Measurements from ENCODE around the gene L3HYPDH.
"Not testable (repeated sequence)": the region's sequence is repeated elsewhere in the genome, so short reads cannot be mapped to it uniquely, and the experiment has no call there.

The L3HYPDH gene

DNA sequence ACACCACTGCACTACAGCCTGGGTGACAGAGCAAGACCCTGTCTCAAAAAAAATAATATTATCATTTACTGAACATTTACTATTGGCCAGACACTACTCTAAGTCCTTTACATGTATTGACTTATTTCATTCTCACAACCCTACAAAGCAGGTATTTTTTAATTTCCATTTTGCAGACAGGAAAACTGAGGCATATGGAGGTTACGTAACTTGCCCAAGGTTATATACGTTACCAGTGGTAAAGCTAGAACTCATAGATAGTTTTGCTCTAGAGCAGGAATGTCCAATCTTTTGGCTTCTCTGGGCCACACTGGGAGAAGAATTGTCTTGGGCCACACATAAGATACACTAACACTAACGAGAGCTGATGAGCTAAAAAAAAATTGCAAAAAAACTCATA lies 5.7 kb downstream of the L3HYPDH start:
- no peak for DNase-seq (ENCODE audit: low read depth)

DNA sequence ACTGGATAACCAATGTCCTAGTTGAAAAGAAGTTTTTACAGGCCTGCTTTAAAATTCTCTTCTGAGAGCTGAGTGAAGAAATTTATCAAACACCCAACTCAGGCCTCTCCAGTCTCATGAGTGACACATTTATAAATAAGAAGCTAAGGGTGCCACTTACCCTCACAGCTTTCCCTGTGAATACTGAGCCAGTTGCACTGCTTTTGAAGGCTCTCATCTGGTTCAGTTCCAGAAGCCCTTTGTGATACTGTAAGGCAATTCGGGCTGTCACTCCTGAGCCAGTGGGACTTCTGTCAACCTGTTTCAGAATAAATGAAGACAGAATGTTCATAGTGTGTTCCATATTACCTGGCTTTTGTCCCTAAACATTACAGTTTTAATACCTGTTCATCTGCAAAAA lies 8.5 kb downstream of the L3HYPDH start:
- DNase-seq (ENCODE audit: low read depth), result no peak

DNA sequence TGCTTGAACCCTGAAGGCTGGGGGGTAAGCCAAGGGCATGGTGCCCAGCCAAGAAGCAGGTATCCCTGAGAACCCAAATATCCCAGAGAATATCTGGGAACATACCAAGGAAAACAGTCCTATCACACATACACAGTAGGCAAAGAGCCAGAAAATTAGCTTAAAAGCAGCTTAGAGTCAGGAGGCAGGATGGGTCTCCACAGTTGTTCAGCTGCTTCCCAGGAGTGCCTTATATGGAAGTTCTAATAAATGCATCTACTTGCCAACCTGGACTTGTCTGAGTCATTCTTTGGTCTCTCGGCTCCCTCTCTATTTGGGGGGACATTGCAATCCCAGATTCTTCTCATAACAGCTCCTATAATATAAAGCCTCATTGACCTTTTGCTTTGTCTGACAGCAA lies 10.0 kb downstream of the L3HYPDH start:
- DNase-seq (ENCODE audit: low read depth), result no peak

DNA sequence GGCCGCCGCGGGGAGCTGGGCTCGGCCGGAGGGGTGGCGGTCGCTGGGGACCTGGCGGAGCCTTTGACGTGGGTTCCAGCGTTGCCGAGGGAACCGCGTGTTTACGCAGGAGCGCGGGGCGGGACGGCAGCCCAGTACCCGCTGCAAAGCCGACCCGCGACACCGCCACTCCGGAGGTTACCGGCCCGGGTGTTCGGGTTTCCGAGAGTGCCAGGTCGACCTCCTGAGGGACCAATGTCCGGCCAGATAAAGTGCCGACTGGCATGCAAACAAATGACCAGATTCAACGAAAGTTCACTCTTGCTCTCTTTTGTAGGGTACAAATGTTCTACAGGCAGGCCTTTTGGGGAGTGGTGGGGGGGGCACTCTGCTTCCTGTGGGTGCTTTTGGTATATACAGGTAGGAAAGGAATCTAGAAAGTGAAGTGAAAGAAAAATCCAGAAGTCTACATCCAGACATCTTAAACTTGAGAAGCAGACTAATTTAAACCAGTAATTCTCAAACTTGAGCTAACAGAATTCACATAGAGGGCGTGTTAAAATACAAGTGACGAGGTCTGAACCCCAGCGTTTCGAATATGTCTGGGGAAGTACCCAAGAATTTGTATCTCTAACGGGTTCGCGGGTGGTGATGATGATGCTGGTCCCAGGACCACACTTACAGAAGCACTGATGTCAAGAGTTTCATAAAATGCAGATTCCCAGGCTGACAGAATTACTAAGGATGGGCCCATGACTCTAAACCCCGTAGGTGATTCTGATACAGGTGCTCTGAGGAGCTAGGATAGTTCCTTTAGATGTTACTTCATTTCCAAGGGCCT lies 18.7 kb downstream of the L3HYPDH start, which contains the start of gene GPR135:
Gene GPR135 (minus strand): TSS at position 65 of the 820 bp plus-strand sequence. CDS start 154 bp downstream, outside the sequence.
- DNase-seq (ENCODE audit: low read depth), result peak; percentile 28

DNA sequence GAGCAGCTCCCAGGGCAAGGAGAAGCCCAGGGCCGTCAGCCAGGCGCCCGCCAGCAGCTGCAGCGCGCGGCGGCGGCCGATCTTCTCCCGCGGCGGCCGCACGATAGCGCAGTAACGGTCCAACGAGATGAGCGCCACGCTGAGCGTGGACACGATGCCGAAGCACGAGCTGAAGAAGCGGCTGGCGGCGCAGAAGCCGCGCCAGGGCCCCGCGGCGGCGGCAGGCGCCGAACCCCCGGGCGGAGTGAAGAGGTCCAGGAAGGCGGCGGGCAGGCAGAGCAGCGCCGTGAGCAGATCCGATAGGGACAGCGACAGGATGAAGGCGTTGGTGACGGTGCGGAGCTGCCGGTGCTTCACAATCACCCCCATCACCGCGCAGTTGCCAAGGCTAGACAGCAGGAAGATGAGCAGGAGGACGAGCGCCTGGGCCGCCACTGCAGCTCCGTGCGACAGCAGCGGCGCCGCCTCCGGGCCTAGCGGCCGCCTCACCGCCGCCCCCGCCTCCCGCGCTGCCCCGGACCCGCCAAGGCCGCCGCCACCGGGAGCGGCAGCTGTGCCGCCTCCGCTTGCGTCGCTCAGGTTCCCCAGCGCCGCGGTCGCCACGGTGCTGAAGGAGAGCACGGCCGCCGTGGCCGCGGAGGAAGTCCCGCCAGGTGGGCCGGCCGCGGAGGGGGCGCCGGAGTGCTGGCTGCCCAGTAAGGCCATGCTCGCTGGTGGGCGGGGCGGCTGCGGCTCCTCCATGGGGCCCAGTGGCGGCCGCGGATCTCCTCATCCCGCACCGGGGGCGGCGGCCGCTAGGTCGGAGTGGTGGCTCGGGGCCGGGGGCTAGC lies 19.5 kb downstream of the L3HYPDH start:
- DNase-seq (ENCODE audit: low read depth), result peak; percentile 37

DNA sequence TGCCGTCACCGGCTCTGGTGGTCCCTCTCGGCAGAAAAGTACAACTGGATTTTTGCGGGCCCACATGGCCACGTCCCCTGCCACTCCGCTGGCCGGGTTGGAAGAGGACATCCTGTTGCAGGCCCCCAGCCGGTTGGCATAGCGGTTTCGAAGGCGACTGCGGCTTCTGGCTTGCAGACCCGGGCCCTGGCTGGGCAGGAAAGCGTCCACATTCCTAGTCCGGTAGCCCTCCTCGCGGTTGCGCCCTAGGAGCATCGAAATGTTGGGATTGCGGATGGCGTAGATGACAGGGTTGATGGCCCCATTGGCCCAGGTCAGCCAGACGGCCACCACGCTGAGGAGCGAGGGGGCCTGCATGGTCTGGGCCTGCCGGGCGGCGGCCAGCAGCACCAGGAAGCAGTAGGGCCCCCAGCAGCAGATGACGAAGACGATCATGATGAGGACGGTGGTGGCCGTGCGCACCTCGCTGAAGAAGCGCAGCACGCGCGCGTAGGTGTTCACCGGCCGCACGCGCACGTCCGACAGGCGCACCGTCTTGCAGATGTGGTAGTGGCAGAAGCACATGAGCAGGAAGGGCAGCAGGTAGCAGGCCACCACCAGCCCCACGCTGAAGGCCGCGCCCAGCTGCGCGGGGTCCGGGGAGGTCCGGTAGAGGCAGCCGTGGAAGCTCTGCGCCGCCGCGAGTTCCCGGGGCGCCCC lies 20.3 kb downstream of the L3HYPDH start:
- DNase-seq (ENCODE audit: low read depth), result no peak

DNA sequence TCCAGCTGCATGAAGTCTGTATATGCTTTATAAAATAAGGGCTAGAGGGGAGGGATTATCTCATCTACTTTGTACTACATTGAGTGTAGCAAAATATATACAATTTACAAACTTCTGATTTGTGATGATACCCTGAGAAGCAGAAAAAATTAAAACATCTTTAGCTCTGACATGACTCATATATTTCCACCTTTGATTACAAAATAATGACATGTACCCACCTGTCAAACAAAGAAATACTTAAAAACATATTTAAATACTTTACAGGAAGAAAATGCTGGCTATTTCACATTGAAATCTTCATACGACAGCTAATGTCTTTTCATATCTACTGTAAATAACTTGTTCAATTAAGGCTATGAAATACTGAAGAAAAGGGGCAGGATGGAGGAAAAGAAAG lies 22.3 kb downstream of the L3HYPDH start:
- DNase-seq (ENCODE audit: low read depth), result no peak

DNA sequence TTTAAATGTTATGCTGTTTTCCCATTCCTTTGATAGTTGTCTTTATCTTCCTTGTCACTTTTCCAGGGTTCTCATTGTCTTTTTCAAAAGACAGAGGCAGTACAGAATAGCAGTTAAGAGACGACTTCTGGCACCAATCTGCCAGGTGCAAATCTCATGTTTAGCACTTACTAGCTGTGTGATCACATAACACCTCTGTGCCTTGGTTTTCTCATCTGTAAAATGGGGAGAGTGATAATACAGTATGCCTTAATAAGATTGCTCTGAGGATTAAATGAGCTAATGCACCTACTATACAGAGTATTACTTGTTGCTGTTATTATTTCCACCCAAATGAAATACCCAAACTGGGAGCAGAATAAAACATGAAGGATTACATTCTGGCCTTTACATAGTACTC lies 23.8 kb downstream of the L3HYPDH start:
- DNase-seq (ENCODE audit: low read depth), result no peak

DNA sequence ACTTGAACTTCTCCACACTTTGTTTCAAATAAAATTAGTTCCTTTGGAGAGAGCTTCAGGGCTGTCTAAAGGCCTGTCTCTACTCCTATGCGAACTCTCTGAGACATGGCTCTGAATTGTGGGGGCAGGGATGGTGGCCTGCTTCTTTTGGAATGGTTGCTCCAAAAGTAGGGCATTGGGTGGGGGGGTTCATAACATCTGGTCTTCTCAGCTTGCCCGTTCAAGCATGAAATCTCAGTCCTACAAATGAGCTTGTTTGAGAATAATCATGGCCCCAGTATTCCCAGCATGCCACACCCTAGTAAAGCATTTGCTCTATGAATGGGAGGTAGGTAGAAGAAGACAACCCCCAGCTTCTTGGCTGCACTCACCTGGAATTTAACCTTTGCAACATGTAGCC lies 25.7 kb downstream of the L3HYPDH start:
- DNase-seq (ENCODE audit: low read depth), result no peak

DNA sequence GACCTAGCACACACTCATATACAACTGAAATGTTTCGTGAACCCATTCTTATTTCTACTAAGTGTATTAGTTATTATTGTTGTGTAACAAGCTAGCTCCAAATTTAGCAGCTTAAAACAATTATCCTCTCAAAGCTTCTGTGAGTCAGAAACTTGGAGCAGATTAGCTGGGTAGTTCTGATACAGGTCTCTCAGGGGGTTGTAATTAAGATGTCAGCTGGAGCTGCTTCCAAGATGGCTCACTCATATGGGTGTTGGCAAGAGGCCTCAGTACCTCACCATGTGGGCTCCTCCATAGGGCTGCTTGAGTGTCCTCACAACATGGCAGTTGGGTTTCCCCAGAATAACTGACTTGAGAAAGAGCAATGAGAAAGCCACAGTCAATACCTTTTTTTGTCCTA lies 28.8 kb downstream of the L3HYPDH start:
- DNase-seq (ENCODE audit: low read depth), result no peak

DNA sequence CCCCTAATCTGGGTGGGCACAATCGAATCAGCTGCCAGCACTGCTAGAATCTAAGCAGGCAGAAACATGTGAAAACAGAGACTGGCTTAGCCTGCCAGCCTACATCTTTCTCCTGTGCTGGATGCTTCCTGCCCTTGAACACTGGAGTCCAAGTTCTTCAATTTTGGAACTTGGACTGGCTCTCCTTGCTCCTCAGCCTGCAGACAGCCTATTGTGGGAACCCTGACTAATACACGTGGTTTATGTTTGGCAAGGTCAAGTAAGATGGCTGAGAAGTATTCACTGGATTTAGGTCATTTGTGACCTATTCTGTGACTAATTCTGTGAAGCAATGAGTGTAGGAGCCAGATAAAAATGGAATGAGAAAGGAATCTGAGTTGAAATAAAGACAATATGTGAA lies 30.1 kb downstream of the L3HYPDH start:
- DNase-seq (ENCODE audit: low read depth), result no peak

DNA sequence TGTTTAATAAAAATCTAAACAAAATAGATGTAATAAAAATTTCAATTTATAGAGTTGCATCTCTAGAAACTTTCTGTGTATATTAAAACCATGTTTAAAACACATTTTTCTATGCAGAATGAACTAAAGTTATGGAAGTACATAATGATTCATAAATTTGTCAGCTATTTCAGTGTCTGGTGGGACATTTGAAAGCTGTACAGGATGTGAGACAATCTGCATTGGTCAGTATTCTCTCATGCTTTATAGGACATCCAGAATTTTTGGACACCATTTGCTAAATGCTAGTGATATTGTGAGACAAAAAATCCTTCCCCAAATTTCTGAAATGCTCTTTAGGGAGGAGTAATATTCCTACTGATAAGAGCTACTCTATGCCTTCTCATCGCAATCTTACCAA lies 32.4 kb downstream of the L3HYPDH start:
- no peak for DNase-seq (ENCODE audit: low read depth)

DNA sequence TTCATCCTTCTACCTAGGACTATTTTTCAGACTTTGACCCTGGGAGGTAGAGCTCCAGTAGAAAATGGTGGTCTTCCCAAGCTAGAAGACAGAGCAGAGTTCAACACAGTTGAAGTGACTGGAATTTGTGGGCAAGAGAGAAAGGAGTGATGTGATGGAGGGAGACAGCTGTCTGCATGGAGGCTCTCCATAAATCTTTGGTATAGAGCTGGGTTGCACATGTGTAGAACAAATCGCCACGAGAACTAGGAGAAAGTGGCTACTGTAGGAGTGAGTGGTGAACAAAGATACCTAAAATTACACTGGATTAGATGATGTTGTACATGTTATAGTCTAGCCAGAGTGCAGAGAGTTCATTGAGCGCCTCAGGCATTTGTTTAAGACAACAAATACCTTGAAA lies 33.5 kb downstream of the L3HYPDH start:
- no peak for DNase-seq (ENCODE audit: low read depth)

DNA sequence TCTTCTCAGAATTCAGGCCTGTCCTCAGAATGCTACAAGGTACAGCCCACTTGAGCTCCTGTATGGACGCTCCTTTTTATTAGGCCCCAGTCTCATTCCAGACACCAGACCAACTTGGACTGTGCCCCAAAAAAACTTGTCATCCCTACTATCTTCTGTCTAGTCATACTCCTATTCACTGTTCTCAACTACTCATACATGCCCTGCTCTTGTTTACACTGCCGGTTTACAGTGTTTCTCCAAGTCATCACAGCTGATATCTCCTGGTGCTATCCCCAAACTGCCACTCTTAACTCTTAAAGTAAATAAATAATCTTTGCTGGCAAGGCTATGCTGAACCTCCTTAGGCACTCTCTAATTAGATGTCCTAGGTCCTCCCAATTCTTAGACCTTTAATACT lies 35.5 kb downstream of the L3HYPDH start:
- DNase-seq (ENCODE audit: low read depth), result not testable (repeated sequence)

DNA sequence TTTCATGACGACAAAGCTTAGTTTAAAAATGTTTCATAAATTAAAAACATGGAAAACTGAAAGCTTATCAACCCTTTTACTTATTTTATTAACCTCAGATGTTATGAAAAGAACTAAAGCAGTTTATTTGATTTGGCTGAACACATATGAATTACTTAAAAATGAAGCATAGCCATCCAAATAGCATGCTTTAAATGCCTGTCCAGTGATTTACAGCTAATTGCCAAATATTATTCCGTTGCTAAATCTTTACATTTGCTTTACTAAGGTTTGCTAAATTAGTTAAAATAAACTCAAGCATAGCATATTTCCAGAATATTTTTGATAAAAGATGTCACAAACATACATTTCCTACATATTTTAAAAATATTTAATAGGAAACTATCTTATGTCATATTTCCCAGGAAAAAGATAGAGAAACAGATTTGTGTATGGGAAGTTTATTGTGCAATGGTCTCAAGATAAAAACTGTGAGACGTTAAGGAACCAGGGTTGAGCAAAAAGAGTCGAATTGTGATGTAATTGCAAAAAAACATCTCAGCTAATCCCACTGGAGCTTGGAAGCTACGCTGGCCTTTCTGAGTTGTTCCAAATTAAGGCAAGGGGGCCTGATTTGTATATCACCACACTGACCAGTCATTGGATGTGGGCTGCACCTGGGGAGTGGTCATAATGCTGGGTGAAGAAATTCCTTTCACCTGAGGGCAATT lies 44.8 kb downstream of the L3HYPDH start:
- DNase-seq (ENCODE audit: low read depth), result no peak

DNA sequence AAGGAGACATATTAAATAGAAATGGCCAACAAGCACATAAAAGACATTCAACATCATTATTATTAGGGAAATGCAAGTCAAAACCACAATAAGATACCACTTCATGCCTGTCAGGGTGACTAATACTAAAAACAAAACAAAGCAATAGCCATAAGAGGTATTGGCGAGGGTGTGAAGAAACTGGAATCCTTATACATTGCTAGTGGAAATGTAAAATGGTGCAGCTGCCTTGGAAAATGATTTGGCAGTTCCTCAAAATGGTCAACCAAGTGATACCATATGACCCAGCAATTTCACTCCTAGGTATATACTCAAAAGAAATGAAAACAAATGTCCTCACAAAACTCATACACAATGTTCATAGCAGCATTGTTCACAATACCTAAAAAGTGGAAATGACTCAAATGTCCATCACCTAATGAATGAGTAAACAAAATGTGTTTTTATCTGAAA lies 46.0 kb downstream of the L3HYPDH start:
- no peak for DNase-seq (ENCODE audit: low read depth)

DNA sequence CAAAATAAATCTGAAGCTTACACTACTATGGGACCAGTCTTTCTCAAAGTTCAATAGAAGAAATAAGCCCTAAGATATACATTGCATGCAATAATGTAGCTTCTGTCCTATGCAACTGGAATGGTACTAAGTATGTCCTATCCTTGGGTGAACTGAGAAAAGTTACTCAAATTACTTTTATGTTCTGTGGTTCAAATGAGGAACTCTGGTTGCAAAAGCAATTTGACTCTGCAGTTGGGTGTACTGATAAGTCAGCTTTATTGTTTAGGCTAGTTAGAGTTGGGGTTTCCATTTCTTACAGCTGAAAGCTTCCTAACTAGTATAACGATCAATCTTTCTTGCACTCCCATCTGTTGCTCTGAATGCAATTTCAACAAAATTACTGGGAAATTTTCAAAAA lies 48.2 kb downstream of the L3HYPDH start:
- DNase-seq (ENCODE audit: low read depth), result no peak

DNA sequence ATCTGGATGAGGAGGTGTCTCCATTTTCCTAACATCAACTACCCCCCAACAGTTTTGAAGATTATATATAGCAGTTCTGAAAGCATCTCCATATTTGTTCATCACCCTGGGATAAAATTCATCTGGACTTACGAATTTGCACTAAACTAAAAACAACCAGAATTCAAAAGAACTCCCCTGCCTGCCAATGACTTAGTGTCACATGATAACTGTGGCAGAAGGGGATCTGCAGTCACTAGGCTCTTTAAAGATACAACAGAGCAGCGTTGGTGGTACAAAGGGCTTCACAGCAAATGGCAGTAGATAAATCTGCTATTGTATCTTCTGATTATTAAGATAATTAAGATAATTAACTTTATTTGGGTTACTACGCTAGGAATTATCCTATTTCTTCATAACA lies 49.1 kb downstream of the L3HYPDH start:
- no peak for DNase-seq (ENCODE audit: low read depth)

DNA sequence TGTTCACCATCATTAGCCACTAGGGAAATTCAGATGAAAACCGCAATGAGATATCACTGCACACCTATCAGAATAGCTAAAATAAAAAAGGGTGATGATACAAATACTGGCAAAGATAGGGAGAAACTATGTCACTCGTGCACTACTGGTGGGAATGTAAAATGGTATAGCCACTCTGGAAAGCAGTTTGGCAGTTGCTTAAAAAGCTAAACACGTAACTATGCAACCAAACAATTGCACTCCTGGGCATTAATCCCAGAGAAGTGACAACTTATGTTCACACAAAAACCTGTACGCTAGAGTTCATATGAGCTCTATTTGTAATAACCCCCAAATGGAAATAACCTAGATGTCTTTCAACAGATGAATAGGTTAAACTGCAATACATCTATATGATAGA lies 54.4 kb downstream of the L3HYPDH start:
- no peak for DNase-seq (ENCODE audit: low read depth)

DNA sequence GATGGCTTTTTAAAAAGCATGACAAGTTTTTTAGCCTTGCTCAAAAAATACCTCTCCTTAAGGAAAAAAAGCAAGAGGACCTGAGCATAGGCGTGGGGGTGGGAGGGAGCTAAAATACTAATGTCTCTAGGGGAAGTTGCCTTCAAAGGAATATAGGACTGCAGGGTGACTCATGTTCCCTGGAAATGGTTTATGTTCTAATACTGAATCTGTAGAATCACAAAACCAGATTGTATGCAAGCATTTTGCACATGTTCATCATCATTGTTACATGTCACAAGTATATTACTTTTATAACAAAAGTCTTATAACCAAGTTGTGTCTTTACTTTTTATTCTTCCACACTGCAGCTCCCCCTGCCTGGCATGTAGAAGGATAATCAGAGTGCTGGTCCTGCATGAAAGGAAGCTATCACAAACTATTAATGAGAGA lies 55.6 kb downstream of the L3HYPDH start:
- no peak for DNase-seq (ENCODE audit: low read depth)

DNA sequence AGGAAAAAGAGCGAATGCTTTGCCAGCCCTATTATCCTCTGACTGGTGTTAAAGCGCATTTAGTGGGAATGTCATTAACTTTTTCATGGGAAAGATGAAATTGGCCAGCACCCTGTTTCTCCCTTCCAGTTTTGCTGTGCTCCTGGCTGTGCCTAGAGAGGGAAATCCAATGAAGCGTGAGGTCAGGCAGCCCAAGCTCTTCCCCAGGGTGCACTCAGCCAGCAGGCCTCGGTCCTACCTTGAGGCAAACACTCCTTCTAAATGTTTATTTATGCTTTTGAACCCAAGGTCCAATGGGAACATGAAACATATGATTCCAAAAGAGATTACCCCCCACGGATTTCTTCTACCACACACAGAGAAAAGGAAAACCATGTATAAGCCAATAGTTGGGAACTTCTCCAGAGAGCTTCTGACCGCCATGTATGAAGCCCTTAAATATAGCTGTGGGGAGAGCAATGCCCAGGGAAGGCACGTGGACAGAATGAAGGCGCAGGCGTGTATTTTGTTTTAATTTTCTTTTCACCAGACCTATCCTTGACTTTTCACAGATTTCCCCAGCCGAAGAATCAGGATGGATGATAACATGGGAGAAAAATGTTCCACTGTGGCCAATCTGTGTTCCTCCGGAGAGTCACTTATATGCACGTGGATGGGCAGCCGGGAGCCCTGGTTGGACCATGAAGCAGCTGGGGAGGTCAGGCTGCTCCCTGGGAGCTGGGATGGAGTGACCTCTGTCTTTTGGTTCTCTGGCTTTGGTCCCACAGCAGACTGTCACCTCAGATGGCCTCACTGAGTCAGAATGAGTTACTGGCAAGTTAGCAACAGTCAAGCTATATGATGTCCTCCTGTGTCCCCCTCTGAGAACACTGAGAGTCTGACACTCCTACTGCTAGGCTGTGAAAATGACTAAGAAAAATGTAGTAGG lies 56.3 kb downstream of the L3HYPDH start:
- no peak for DNase-seq (ENCODE audit: low read depth)

Data from T follicular helper cell (primary cell).